Retinal pigment epithelial cell (primary cell): Measurements from ENCODE around the gene KANK3.
"Not testable (repeated sequence)": the region's sequence is repeated elsewhere in the genome, so short reads cannot be mapped to it uniquely, and the experiment has no call there.

ENCODE experiments used
- DNase-seq: peaks from one replicate; pipeline ENCODE4 v3.0.0-alpha.2; 2010; ENCODE audit warnings: low read depth
- H3K4me3 ChIP-seq: 2 replicates; pipeline ENCODE4 v1.5.1; 2011; ENCODE audit warnings: mild to moderate bottlenecking, low read length, control low read depth, moderate library complexity
- TF ChIP-seq, protein P1 (sequence below): conservative IDR thresholded peaks from 2 replicates; pipeline ENCODE4 v1.5.1; 2011; ENCODE audit warnings: low read depth, low read length, control low read depth, inconsistent platforms

The KANK3 gene

GRCh38 chr19:8387688-8388611 lies 44.9 kb upstream of the KANK3 start:
- DNase-seq = no peak
- TF ChIP-seq, protein P1, sequence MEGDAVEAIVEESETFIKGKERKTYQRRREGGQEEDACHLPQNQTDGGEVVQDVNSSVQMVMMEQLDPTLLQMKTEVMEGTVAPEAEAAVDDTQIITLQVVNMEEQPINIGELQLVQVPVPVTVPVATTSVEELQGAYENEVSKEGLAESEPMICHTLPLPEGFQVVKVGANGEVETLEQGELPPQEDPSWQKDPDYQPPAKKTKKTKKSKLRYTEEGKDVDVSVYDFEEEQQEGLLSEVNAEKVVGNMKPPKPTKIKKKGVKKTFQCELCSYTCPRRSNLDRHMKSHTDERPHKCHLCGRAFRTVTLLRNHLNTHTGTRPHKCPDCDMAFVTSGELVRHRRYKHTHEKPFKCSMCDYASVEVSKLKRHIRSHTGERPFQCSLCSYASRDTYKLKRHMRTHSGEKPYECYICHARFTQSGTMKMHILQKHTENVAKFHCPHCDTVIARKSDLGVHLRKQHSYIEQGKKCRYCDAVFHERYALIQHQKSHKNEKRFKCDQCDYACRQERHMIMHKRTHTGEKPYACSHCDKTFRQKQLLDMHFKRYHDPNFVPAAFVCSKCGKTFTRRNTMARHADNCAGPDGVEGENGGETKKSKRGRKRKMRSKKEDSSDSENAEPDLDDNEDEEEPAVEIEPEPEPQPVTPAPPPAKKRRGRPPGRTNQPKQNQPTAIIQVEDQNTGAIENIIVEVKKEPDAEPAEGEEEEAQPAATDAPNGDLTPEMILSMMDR = no peak
- no peak overlapping the region for H3K4me3 ChIP-seq

- H3K4me3 ChIP-seq = no peak overlapping the region
- TF ChIP-seq, protein P1 = no peak
- DNase-seq = no peak
These were observed 43.9 kb upstream of the KANK3 start for GRCh38 chr19:8386990-8387389.

GRCh38 chr19:8386419-8386818 lies 43.4 kb upstream of the KANK3 start:
- not testable (repeated sequence) for H3K4me3 ChIP-seq, DNase-seq

DNA sequence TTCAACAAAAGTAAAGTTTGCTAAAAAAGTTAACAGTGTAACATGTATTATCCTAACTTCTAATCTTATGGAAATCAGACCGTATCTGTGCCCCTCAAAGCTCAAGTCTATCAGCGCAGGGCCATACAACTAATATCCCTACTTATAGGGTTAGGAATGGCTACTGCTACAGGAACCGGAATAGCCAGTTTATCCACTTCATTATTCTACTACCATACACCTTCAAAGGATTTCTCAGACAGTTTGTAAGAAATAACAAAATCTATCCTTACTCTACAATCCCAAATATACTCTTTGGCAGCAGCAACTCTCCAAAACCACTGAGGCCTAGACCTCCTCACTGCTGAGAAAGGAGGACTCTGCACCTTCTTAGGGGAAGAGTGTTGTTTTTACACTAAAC lies 42.5 kb upstream of the KANK3 start:
- H3K4me3 ChIP-seq, DNase-seq: not testable (repeated sequence)

DNA sequence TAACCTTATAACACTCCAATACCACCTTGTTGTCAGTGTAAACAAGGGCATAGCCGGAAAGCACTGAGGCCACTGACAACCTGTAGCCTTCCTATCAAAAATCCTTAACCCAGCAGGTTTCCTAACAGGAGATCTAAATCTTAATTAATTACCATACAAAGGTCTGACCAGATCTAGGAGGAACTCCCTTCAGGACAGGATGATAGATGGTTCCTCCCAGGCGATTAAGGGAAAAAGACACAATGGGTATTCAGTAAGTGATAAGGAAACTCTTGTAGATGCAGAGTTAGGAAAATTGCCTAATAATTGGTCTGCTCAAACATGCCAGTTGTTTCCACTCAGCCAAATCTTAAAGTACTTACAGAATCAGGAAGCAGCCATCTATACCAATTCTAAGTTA lies 42.0 kb upstream of the KANK3 start:
- not testable (repeated sequence) for H3K4me3 ChIP-seq, DNase-seq

DNA sequence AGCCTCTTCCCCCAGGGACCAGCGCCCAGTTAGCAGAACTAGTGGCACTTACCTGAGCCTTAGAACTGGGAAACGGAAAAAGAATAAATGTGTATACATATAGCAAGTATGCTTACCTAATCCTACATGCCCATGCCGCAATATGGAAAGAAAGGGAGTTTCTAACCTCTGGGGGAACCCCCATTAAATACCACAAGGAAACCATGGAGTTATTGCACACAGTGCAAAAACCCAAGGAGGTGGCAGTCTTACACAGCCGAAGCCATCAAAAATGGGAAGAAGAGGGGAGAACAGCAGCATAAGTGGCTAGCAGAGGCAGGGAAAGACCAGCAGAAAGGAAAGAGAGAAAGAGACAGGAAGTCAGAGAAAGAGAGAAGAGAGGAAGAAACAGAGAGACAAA lies 41.5 kb upstream of the KANK3 start:
- H3K4me3 ChIP-seq, DNase-seq: not testable (repeated sequence)

- DNase-seq, H3K4me3 ChIP-seq: not testable (repeated sequence)
These were observed 36.3 kb upstream of the KANK3 start for GRCh38 chr19:8379156-8379891.

GRCh38 chr19:8377598-8377997 lies 34.5 kb upstream of the KANK3 start:
- TF ChIP-seq, protein P1 = no peak
- no peak for DNase-seq
- no peak overlapping the region for H3K4me3 ChIP-seq

- not testable (repeated sequence) for DNase-seq
These were observed 33.4 kb upstream of the KANK3 start for GRCh38 chr19:8376373-8376974.

GRCh38 chr19:8375766-8376165 lies 32.7 kb upstream of the KANK3 start:
- H3K4me3 ChIP-seq, DNase-seq: not testable (repeated sequence)

More at GRCh38 chr19:8376373-8376974, 33.4 kb upstream of the KANK3 start:
- not testable (repeated sequence) for H3K4me3 ChIP-seq
